H1 (cell line): ENCODE data around the gene INAFM1. TPM values are rescaled to one million over a fixed set of nuclear protein-coding genes. Genes with fewer than 3 reads are reported as not detected.

Experiments
- CTCF ChIA-PET: fragments of 300-600 bp; sonication (Branson Sonifier 250); formaldehyde crosslinking; loops from one replicate; lab custom pipeline; 2021; ENCODE audit not compliant: partially characterized antibody; lab: Charles Lee
- POLR2A ChIA-PET: fragments of 300-600 bp; sonication (Branson Sonifier 250); formaldehyde crosslinking; loops from one replicate; lab custom pipeline; 2021; ENCODE audit warnings: inconsistent platforms; ENCODE audit not compliant: partially characterized antibody; lab: Charles Lee
- DNase-seq, 2 experiments: peaks; one replicate each; pipeline versions ENCODE4 v3.0.0 to v3.0.0-alpha.2; 2010 to 2022; ENCODE audit warnings: low spot score in 2 of 2, low read depth in 1 of 2, mixed read lengths in 1 of 2
- FAIRE-seq: peaks from 2 replicates; lab custom pipeline; 2011; peaks lifted over from hg19 to GRCh38; lab: Jason Lieb, UNC
- H2AFZ ChIP-seq: 2 replicates; pipeline ENCODE4 v1.8.1; 2012; ENCODE audit warnings: low read length, inconsistent platforms
- H2AK5ac ChIP-seq: 2 replicates; pipeline ENCODE4 v1.6.1; 2013; ENCODE audit warnings: low read depth, low read length
- H2BK120ac ChIP-seq: replicated peaks from 2 replicates; pipeline ENCODE3; 2013; ENCODE audit warnings: low read depth, low read length, inconsistent platforms
- H2BK12ac ChIP-seq: 2 replicates; pipeline ENCODE4 v1.6.1; 2013; ENCODE audit warnings: low read depth, low read length
- H2BK15ac ChIP-seq: 2 replicates; pipeline ENCODE4 v1.6.1; 2013; ENCODE audit warnings: low read length
- H2BK20ac ChIP-seq: 2 replicates; pipeline ENCODE4 v1.6.1; 2013; ENCODE audit warnings: low read length
- H2BK5ac ChIP-seq: 2 replicates; pipeline ENCODE4 v1.6.1; 2013; ENCODE audit warnings: low read depth, low read length
- H3K14ac ChIP-seq: 2 replicates; pipeline ENCODE4 v1.6.1; 2013; ENCODE audit warnings: inconsistent platforms; ENCODE audit not compliant: insufficient read length
- H3K18ac ChIP-seq: 2 replicates; pipeline ENCODE4 v1.6.1; 2013; ENCODE audit warnings: low read length; ENCODE audit errors: extremely low read depth
- H3K23ac ChIP-seq: 2 replicates; pipeline ENCODE4 v1.6.1; 2013; ENCODE audit warnings: inconsistent platforms; ENCODE audit not compliant: insufficient read length
- H3K23me2 ChIP-seq: 2 replicates; pipeline ENCODE4 v1.6.1; 2013; ENCODE audit warnings: low read depth, low read length
- H3K27ac ChIP-seq: 2 replicates; pipeline ENCODE4 v1.6.1; 2011; ENCODE audit warnings: low read depth, low read length, inconsistent platforms
- H3K27me3 ChIP-seq, 4 experiments: replicated peaks in 1 of 4; 1 replicate in 1 of 4; 2 replicates in 3 of 4; pipeline versions ENCODE4 v1.6.1 to v1.8.1; 2011 to 2013; ENCODE audit warnings: low read length in 3 of 4, mild to moderate bottlenecking in 3 of 4, inconsistent platforms in 2 of 4, mixed read lengths in 2 of 4, moderate library complexity in 1 of 4; ENCODE audit not compliant: control insufficient read depth in 3 of 4, insufficient read depth in 3 of 4; ENCODE audit errors: extremely low read depth in 1 of 4
- H3K36me3 ChIP-seq, 4 experiments: 2 replicates each; pipeline versions ENCODE4 v1.6.1 to v1.8.1; 2011 to 2013; ENCODE audit warnings: mild to moderate bottlenecking in 4 of 4, low read length in 3 of 4, moderate library complexity in 2 of 4, control low read depth in 1 of 4, inconsistent platforms in 1 of 4; ENCODE audit not compliant: insufficient read depth in 4 of 4, control insufficient read depth in 2 of 4
- H3K4ac ChIP-seq: replicated peaks from 2 replicates; pipeline ENCODE3; 2013; ENCODE audit warnings: low read length, low read depth, mixed read lengths, inconsistent platforms; ENCODE audit not compliant: insufficient read length
- H3K4me1 ChIP-seq, 4 experiments: replicated peaks in 1 of 4; 1 replicate in 1 of 4; 2 replicates in 3 of 4; pipeline versions ENCODE4 v1.6.1 to v1.8.1; 2011 to 2013; ENCODE audit warnings: low read length in 3 of 4, inconsistent platforms in 2 of 4, mixed read lengths in 1 of 4; ENCODE audit not compliant: insufficient read depth in 4 of 4, control insufficient read depth in 3 of 4
- H3K4me2 ChIP-seq, 2 experiments: 2 replicates each; pipeline versions ENCODE4 v1.6.1 to v1.8.1; 2011 to 2013; ENCODE audit warnings: low read depth in 2 of 2, low read length in 2 of 2, control low read depth in 1 of 2, inconsistent platforms in 1 of 2, mild to moderate bottlenecking in 1 of 2; ENCODE audit not compliant: insufficient read depth in 1 of 2
- H3K4me3 ChIP-seq, 4 experiments: fragments of 200-600, 300-600 bp in 1 of 4; sonication (generic), shearing (Covaris generic), sonication (Bioruptor Twin) in 1 of 4; 2 replicates each; pipeline versions ENCODE4 v1.5.1 to v1.8.1; 2011 to 2016; ENCODE audit warnings: low read length in 4 of 4, low read depth in 3 of 4, control low read depth in 2 of 4, inconsistent platforms in 2 of 4, mild to moderate bottlenecking in 2 of 4, mixed read lengths in 1 of 4, moderate library complexity in 1 of 4; ENCODE audit not compliant: insufficient read depth in 2 of 4; ENCODE audit errors: extremely low read depth in 1 of 4
- H3K56ac ChIP-seq: replicated peaks from 2 replicates; pipeline ENCODE3; 2013; ENCODE audit warnings: low read depth, mild to moderate bottlenecking, mixed read lengths, low read length, inconsistent platforms; ENCODE audit not compliant: insufficient read length
- H3K79me1 ChIP-seq: 2 replicates; pipeline ENCODE4 v1.6.1; 2013; ENCODE audit warnings: low read depth, low read length, control low read depth
- H3K79me2 ChIP-seq, 2 experiments: 2 replicates each; pipeline versions ENCODE4 v1.6.1 to v1.8.1; 2012 to 2013; ENCODE audit warnings: low read length in 2 of 2, mild to moderate bottlenecking in 2 of 2, inconsistent platforms in 1 of 2; ENCODE audit not compliant: insufficient read depth in 2 of 2, control insufficient read depth in 1 of 2
- H3K9ac ChIP-seq, 4 experiments: replicated peaks in 1 of 4; 1 replicate in 1 of 4; 2 replicates in 3 of 4; pipeline versions ENCODE4 v1.6.1 to v1.8.1; 2011 to 2013; ENCODE audit warnings: low read depth in 3 of 4, low read length in 3 of 4, control low read depth in 2 of 4, mild to moderate bottlenecking in 2 of 4, moderate library complexity in 2 of 4, inconsistent platforms in 1 of 4; ENCODE audit errors: extremely low read depth in 1 of 4
- H3K9me3 ChIP-seq, 2 experiments: 2 replicates each; pipeline versions ENCODE4 v1.6.1 to v1.8.1; 2012 to 2013; ENCODE audit warnings: mild to moderate bottlenecking in 2 of 2, moderate library complexity in 2 of 2, control low read depth in 1 of 2, inconsistent platforms in 1 of 2, low read depth in 1 of 2, low read length in 1 of 2, mixed read lengths in 1 of 2; ENCODE audit not compliant: insufficient read depth in 2 of 2
- H4K20me1 ChIP-seq, 2 experiments: replicated peaks in 1 of 2; 2 replicates each; pipeline versions ENCODE3 to v1.8.1; 2011 to 2013; ENCODE audit warnings: inconsistent platforms in 2 of 2, low read length in 2 of 2, mild to moderate bottlenecking in 1 of 2; ENCODE audit not compliant: insufficient read depth in 2 of 2, control insufficient read depth in 1 of 2
- H4K5ac ChIP-seq: 2 replicates; pipeline ENCODE4 v1.6.1; 2013; ENCODE audit warnings: low read length, low read depth, mixed read lengths, inconsistent platforms; ENCODE audit not compliant: insufficient read length
- H4K8ac ChIP-seq: 2 replicates; pipeline ENCODE4 v1.8.0; 2013; ENCODE audit warnings: mild to moderate bottlenecking, moderate library complexity, low read length, inconsistent platforms; ENCODE audit not compliant: insufficient read depth; ENCODE audit errors: extremely low read depth
- H4K91ac ChIP-seq: replicated peaks from 2 replicates; pipeline ENCODE3; 2013; ENCODE audit warnings: low read length, mixed read lengths, inconsistent platforms; ENCODE audit not compliant: insufficient read length
- EP300 ChIP-seq, 2 experiments: IDR thresholded peaks; 1 replicate in 1 of 2; 2 replicates in 1 of 2; pipeline ENCODE4 v1.6.1; 2011 to 2012; ENCODE audit warnings: low read depth in 2 of 2, low read length in 2 of 2, mild to moderate bottlenecking in 2 of 2, borderline replicate concordance in 1 of 2, inconsistent platforms in 1 of 2, moderate library complexity in 1 of 2
- PHF8 ChIP-seq: fragments of 200-600 bp; sonication (generic); conservative IDR thresholded peaks from 2 replicates; pipeline ENCODE4 v1.7.1; 2012; ENCODE audit warnings: low read depth, mild to moderate bottlenecking, inconsistent platforms, low read length, moderate library complexity
- POLR2AphosphoS5 ChIP-seq: IDR thresholded peaks from 2 replicates; pipeline ENCODE4 v1.6.1; 2011; ENCODE audit warnings: low read depth, low read length
- TAF7 ChIP-seq: optimal IDR thresholded peaks from 2 replicates; pipeline ENCODE3; 2011; ENCODE audit warnings: low read depth, mild to moderate bottlenecking, inconsistent platforms, low read length, moderate library complexity, borderline replicate concordance
- WGBS, 2 experiments: shearing (Covaris generic) in 1 of 2; methylation state at CpG; one replicate each; pipeline versions ENCODE4 v1.1.6 to v1.1.7; 2013 to 2015; ENCODE audit warnings: low lambda C conversion rate in 2 of 2, mixed read lengths in 2 of 2, inconsistent platforms in 1 of 2, low coverage in 1 of 2, missing lambda C conversion rate in 1 of 2; ENCODE audit not compliant: insufficient replicate concordance in 2 of 2, insufficient coverage in 1 of 2, insufficient read length in 1 of 2; ENCODE audit errors: extremely low coverage in 1 of 2, missing lambda C conversion rate in 1 of 2; 5-methylcytosine and 5-hydroxymethylcytosine counted together
- polyA plus RNA-seq, 7 experiments: library from polyadenylated mRNA; depleted of rRNA in 3 of 7; stranded (reverse) in 5 of 7; unstranded in 2 of 7; fragments of >200 nt in 5 of 7; fragments of 200-250 nt in 2 of 7; gene quantifications; 1 replicate in 5 of 7; 2 replicates in 1 of 7; 4 replicates in 1 of 7; pipeline versions ENCODE4 v1.2.1 to v1.2.3, GENCODE V29; 2011 to 2013; ENCODE audit warnings: missing spikeins in 2 of 7, mixed read lengths in 2 of 7
- total RNA-seq: library from RNA; stranded (reverse); fragmentation: NEBNext Ultra II Directional; extraction: Animal tissue kit (Norgen Biotek cat#: 25700); gene quantifications from 2 replicates; pipeline ENCODE4 v1.2.1, GENCODE V29; 2021

The INAFM1 gene
- total and polyA plus RNA-seq, 2 of the 8 experiments (the other 6 are each of a cell fraction or from before 2014, with no cell fraction given) = 2.6 to 3.4 TPM

GRCh38 chr19:47272448-47273312 lies 2.0 kb upstream of the INAFM1 start:
- Histone ChIP-seq H3K4ac (peak overlapping the region; percentile 19), H3K27ac (peak overlapping the region; percentile 92), H2BK5ac (peak overlapping the region; percentile 79; the same call in 1 of the 2 replicates), H3K18ac (peak overlapping the region; percentile 80; the same call in 1 of the 2 replicates), H3K79me1 (no peaks in the 10 kb centered on the region; the same call in 1 of the 2 replicates), H3K23me2 (peaks cover 25% of the 10 kb centered on the region), H3K4me3 (peak overlapping the region; percentile 70 to 84 (median 78)), H2AK5ac (no peak overlapping the region), H3K36me3 (peaks cover 0 to 9% (median 2%) of the 10 kb centered on the region in 4 experiments; a peak in 3 of 8 replicates), H3K56ac (peak overlapping the region; percentile 86), H2BK12ac (peak overlapping the region; percentile 33; the same call in 1 of the 2 replicates), H4K20me1 (peaks cover 0 to 15% of the 10 kb centered on the region in 2 experiments), H3K14ac (no peak overlapping the region), H3K9ac (peak overlapping the region in 3 of 4 experiments; percentile 36 to 84 (median 81); a peak in 6 of 7 replicates), H2BK20ac (no peak overlapping the region), H2BK120ac (no peak overlapping the region), H4K8ac (peak overlapping the region; percentile 81), H3K27me3 (peaks cover 0 to 10% (median 6%) of the 10 kb centered on the region in 4 experiments; a peak in 5 of 7 replicates), H2AFZ (no peak overlapping the region), H3K4me1 (peaks cover 0 to 19% (median 8%) of the 10 kb centered on the region in 4 experiments; a peak in 6 of 7 replicates), H4K5ac (peak overlapping the region; percentile 26), H2BK15ac (0 out of 2 replicates have a peak overlapping the region, but pooled peaks have one; percentile 61), H3K23ac (no peak overlapping the region), H3K79me2 (no peaks in the 10 kb centered on the region), H4K91ac (peak overlapping the region; percentile 69), H3K4me2 (peak overlapping the region; percentile 82 to 86), H3K9me3 (no peaks in the 10 kb centered on the region)
- no peak for FAIRE-seq
- POLR2A ChIA-PET = interaction anchor here (0.6 to 6.2 kb wide), 9 partner anchors 12 to 435 kb away, joined by 3 to 49 read pairs (median 3); partner anchors contain the start of genes CCDC9 and ZC3H4
- CTCF ChIA-PET = interaction anchor here (0.9 to 1.7 kb wide), 4 partner anchors 11 to 155 kb away, joined by 4 to 6 read pairs (median 4); partner anchors contain the start of gene CCDC9
- DNase-seq = peak in 1 of 2 experiments; percentile 64
- WGBS, 2 experiments = 19% methylated on average over 38 of the region's 42 CpGs; no CpG with 5 or more reads in 1 of the 2 experiments
- no peak for TF ChIP-seq TAF7
- TF ChIP-seq POLR2AphosphoS5 = no peak
- TF ChIP-seq PHF8 = no peak
- no peak for TF ChIP-seq EP300 (IDR thresholded peaks at IDR 0.05; ENCODE audit: borderline replicate concordance in 1 of 2, low read depth in 2 of 2, low read length in 2 of 2)
